Thyroid gland (tissue), 4 donors: ENCODE measurements around the gene GRIN2C.

Experiments used
- CTCF ChIP-seq, 6 experiments: fragments of 200-600 bp in 3 of 6; fragments of 450-650 bp in 3 of 6; sonication (generic) in 3 of 6; IDR thresholded peaks; one replicate each; pipeline ENCODE4 v1.5.1; 2016 to 2019; ENCODE audit warnings: antibody characterized with exemption in 6 of 6, mild to moderate bottlenecking in 2 of 6, inconsistent platforms in 1 of 6, moderate library complexity in 1 of 6
- POLR2A ChIP-seq, 2 donors: fragments of 450-650 bp; IDR thresholded peaks; one replicate each; pipeline ENCODE4 v1.6.1; 2017; ENCODE audit warnings: antibody characterized with exemption in 2 of 2, mild to moderate bottlenecking in 2 of 2, moderate library complexity in 1 of 2

DNA sequence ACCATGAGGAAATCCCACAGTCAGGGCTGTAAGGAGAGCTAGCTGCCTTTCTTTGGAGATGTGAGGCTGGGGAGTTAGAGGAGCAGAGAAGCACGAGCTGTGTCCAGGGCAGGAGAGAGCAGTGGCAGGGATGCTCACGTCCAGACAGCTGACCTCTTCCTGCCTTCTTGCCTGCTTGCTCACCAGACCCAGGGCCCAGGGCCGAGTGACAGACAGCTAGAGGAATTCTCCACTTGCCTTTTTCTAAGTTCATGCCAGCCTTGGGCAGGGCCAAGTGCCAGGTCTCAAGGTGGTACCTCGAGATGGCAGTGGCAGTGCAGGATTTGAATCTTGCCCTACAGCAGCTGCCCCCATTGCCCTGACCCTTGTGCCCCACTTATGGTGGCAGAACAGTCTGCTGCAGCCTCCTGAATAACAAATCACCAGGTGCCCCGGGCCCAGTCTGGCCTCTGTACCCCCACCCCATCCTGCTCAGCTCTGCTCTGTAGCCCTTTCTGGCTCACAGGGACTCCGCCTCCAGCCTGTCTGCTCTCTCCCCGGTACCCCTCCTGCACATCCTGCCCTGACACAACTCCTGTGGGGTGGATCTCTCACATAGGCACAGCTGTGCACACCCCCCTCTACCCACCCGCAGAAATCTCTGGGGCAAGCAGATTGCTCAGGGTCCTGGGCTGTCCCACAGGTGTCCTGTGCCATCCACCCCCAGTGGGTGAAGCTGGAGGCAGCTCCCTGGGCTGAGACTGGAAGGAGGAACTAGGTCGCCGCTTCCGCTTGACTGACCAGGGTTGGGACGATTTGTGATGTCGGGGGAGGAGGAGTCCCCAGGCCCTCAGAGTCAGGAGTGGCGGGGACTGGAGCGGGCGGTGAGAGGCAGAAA lies 25.9 kb downstream of the GRIN2C start:
- TF ChIP-seq CTCF (IDR thresholded peaks at IDR 0.05): no peak
- no peak for TF ChIP-seq POLR2A (IDR thresholded peaks at IDR 0.05)
